Erythroblast (primary cell): ENCODE data around the gene FOXE1.

Source experiments
- DNase-seq, 2 experiments: peaks; one replicate each; lab custom pipeline; 2025; lab: John Stamatoyannopoulos, UW
- GATA1 ChIP-seq: IDR thresholded peaks from 2 replicates; pipeline ENCODE4 v1.6.1; 2011; ENCODE audit warnings: low read depth, mild to moderate bottlenecking, control low read depth, low read length, moderate library complexity
- POLR2A ChIP-seq: IDR thresholded peaks from 2 replicates; pipeline ENCODE4 v1.6.1; 2011; ENCODE audit warnings: mild to moderate bottlenecking, low read length

The FOXE1 gene

DNA sequence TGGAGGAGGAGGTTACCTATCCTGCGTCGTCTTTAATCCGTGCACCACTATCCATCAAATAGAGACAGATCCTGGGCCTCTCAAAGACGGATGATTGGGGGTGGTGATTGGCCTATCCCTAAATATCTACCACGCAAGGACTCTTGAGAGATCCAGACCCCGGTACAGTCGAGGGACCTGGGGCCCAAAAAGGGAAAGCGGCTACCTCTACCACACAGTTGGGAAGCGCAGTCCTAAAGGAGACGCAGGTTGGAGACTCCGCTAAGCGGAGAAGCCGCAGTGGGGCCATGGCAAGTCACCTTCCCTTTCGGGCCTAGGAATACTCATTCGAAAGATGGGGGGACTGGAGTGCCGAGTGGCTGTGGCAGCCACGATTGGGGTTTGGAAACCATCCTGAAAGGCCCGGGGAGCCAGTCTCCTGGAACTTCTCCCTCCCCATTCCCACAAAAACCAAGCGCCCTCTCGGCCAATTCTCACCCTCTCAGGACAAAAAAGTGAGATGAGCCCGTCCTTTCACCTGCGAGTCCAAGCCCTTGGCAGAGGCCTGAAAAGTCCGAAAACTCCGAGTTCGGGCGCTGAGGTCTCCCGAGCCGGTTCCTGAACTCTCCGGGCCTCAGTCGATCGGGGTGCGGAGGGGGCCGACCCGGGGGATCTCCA, 499 bp upstream of the FOXE1 start:
- no peak for DNase-seq
- TF ChIP-seq POLR2A (no peak), GATA1 (no peak)

DNA sequence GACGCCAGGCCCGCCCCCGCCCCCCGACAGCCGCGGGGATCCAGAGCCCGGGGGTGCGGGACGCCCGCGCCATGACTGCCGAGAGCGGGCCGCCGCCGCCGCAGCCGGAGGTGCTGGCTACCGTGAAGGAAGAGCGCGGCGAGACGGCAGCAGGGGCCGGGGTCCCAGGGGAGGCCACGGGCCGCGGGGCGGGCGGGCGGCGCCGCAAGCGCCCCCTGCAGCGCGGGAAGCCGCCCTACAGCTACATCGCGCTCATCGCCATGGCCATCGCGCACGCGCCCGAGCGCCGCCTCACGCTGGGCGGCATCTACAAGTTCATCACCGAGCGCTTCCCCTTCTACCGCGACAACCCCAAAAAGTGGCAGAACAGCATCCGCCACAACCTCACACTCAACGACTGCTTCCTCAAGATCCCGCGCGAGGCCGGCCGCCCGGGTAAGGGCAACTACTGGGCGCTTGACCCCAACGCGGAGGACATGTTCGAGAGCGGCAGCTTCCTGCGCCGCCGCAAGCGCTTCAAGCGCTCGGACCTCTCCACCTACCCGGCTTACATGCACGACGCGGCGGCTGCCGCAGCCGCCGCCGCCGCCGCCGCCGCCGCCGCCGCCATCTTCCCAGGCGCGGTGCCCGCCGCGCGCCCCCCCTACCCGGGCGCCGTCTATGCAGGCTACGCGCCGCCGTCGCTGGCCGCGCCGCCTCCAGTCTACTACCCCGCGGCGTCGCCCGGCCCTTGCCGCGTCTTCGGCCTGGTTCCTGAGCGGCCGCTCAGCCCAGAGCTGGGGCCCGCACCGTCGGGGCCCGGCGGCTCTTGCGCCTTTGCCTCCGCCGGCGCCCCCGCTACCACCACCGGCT, 1.0 kb downstream of the FOXE1 start:
- no peak for TF ChIP-seq GATA1
- peak; percentile 42 to 60 for DNase-seq

DNA sequence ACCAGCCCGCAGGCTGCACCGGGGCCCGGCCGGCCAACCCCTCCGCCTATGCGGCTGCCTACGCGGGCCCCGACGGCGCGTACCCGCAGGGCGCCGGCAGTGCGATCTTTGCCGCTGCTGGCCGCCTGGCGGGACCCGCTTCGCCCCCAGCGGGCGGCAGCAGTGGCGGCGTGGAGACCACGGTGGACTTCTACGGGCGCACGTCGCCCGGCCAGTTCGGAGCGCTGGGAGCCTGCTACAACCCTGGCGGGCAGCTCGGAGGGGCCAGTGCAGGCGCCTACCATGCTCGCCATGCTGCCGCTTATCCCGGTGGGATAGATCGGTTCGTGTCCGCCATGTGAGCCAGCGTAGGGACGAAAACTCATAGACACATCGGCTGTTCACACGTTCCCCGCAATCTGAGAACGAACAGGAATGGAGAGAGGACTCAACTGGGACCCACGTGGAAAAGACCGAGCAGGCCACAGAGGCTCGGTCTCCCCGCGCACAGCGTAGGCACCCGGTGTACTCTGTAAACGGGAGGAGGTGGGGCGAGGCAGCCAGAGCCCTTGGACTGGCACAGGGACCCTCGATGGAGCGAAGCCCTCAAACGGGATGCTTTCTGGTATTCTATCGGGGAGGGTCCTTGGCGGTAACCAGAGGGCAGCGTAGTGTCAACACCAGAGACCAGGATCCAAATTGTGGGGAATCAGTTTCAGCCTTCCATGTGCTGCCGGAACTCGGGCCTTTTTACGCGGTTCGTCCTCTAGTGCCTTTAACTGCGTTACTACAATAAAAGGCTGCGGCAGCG, 1.9 kb downstream of the FOXE1 start:
- TF ChIP-seq POLR2A (no peak), GATA1 (no peak)
- DNase-seq: no peak

DNA sequence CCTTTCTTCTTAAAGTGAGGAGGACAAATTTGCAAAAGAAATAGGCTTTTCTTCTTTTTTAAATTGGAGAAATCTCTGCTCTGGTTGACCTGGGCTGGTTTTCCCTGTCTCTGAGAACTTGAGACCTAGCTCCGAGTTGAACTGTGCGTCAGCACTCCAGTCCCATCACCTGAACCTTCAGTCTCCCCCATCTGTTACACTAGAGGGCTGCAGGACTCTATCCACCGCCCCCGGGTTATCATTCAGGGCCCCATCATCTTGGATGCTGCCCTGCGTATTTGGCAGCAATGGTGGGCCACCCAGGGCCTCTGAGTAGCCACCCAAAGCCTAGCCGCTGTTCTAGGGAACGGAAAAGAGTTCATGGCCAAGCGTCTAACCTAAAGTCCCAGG, 2.5 kb downstream of the FOXE1 start:
- TF ChIP-seq GATA1: no peak
- no peak for TF ChIP-seq POLR2A
- DNase-seq: no peak

DNA sequence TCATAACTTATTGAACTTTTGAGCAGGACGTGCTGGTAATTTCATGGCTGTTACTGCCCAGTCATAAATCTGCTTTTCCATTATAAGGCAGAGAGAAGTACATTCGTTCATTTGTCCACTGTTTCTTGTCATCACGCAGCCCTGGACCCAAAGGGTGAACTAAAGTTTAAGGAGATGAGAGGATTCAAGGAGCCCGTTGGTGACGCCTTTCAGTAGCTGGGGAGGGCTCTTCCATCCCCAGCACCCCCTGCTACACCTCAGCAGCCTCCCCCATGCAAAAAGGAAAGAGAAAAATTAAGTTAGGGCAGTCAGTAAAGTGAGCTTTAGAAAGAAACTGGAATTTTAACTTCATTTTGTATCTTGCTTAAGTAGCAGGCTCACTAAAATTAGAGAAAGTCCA, 2.9 kb downstream of the FOXE1 start:
- DNase-seq: no peak
- TF ChIP-seq GATA1 (no peak), POLR2A (no peak)

DNA sequence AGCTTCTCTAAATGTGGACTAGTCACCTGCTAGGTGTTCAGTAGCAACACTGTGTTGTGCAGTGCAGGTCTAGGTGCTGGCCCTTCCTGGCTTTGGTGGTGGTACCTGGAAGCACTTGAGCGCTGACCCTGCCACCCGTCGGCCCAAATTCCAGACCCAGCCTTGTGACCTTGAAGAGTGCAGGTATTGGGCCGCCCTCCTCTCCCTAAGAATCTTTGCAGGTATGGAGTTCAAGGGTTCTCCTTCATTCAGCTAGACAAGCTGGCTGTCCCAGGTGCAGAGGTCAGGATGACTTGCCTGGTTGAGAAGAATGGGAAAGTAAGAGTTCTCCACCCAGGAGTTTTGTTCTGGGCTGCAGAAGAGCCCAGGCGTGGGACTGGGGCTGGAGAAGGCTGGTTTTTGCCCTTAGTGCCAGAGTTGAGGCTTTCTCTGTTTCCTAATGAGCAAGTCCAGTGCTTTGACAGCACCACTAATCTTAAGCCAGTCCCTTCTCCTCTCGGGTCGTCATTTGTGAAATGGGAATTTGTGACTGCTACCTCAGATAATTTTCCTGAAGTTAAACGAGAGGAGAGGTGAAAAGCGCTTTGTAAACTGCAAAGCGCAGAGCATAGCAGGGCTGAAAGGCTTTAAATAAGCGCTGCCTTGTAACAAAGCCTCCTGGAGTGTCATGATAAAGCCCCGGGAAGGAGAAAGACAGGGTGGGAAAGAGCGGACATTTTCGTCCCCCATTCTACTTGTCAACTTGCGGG, 4.0 kb downstream of the FOXE1 start:
- DNase-seq: no peak
- TF ChIP-seq GATA1 (no peak), POLR2A (no peak)

DNA sequence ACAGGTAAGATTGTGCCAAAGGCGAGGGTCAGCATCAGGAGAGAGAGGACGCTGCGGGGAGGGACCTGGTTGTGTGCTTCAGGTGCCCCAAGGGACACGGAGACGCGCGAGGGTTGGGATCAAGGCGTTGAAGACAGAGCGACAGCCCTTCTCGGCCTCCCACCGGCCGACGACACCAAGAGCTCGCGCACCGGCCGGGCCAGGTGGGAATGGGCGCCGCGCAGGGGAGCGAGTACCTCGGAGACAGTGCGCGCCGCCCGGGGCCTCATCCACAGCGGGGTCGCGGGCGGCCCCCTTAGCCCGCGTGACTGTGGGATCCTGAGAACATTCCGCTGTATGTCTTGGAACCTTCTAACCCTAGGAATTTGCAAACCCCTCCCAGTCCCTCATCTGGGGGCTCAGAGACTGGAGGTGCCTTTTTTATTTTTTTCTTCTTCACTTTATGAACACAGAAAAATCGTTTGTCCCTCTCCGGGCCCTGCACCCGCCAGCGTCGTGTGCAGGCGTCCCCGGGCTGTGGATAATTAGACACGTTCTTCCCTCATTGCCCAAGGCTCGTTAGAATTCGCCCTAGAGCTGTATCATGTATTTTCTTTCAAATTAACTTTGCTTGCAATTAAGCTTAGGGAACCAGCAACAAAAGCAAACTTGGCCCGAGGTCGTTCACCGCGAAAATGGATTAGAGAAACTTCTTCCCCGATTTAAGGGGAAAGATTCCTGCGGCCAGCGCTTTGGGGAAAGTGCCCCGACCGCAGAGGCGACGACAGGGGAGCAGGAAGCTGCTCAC, 4.8 kb downstream of the FOXE1 start:
- TF ChIP-seq GATA1: no peak
- TF ChIP-seq POLR2A: no peak
- DNase-seq: no peak

DNA sequence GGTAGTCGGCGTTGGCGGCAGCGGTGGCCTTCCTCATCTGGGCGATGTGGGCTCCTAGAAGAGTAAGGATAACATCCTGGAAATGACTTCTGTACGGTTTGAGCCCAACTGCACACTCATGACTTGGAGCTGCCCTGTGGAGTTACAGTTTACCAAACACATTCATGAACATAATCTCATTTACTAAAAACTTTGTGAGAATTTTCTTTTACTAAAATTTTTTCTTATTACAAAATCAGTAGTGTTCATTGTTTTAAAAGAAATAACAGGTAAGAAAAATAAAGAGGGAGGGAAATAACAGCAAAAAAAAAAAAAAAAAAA, 5.3 kb downstream of the FOXE1 start:
- no peak for TF ChIP-seq POLR2A
- DNase-seq: no peak

DNA sequence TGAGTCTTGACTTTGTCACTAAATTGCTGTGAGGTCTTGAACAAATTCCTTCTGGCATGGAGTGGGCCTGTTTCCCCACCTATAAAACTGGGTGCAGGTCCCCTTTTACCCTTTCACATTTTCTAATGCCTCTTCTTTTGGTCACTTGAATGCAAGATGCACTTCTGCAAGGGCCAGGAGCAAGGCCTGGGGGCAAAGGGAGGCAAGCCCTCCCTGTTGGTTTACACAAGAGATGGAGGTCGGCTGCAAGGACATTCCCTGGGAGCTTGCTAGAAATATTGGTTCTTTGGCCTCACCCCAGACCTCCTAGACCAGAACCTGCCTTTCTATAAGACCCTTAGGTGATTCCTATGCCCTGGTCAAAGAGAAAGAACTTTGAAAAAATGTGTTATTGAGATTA, 5.8 kb downstream of the FOXE1 start:
- no peak for TF ChIP-seq POLR2A
- no peak for TF ChIP-seq GATA1
- no peak for DNase-seq

DNA sequence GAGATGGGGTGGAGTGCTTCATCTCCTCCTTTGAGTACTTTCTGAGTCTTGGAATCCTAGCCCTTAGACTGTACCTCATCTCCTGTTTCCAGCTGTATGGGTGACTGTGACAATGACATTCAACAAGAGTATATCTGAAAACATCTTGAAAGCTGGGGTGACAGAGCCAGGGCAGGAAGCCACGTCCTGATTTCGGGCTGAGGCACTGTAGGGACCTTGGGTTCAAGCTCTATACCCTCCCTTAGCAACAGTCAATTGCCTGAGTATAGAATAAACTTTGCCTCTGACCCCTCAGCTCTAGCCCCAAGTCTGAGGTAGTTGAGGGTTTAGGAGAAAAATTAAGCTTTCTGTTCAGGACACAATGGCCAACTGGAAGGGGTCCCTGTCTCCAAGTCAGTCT, 6.3 kb downstream of the FOXE1 start:
- TF ChIP-seq GATA1 (no peak), POLR2A (no peak)
- DNase-seq: no peak

DNA sequence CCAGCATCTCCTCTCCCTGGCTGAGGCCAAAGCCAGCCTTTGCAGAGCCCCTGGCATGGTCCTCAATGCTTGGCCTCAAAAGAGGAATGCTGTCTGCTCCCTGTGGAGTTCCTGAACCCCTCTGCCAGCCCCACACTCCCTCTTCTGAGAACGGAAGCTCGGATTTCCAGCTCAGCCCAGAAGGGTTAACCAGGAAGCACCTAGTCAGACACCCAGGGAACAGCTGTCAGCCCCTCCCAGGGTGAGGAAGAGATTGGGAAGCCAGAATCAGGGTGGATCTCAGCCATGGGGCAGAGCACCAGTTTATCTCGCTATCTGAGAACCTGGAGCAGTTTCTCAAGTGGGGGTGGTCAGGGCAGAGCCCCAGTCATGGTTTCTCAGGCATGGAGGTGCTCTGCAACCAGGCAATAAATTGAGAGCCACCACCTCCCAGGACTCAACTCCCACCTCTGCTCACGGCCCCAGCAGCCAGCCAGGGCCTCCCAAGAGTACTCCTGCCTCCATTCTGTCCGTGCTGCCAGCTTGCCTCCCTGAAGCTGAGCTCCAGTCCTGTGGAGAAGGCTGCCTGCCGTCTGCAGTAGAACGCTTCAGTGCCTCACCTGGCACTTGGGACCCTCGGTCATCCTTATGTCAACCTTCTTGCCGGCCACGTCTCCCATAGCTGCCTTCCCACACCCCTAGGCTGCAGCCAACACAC, 7.6 kb downstream of the FOXE1 start:
- DNase-seq: no peak
- no peak for TF ChIP-seq POLR2A
- TF ChIP-seq GATA1: no peak

DNA sequence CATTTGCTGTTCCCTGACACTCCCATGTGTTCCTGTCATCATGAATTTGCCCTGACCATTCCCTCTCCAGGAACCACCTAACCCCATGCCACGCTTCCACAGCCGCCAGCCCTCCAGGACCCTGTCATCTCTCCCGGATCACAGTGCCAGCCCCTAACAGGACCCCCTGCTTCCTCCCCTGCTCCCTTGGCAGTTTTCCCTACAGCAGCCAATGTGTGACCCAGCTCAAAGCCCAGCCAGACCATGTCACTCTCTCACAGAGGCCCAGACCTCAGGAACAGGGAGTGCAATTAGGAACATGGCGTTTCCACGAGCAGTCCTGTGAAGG, 8.1 kb downstream of the FOXE1 start:
- TF ChIP-seq GATA1 (no peak), POLR2A (no peak)
- DNase-seq: no peak
